ENCODE results near the gene TGFBI.
A peak's percentile ranks its signal among the peaks of the same experiment; 100 is the strongest.

The TGFBI gene

DNA sequence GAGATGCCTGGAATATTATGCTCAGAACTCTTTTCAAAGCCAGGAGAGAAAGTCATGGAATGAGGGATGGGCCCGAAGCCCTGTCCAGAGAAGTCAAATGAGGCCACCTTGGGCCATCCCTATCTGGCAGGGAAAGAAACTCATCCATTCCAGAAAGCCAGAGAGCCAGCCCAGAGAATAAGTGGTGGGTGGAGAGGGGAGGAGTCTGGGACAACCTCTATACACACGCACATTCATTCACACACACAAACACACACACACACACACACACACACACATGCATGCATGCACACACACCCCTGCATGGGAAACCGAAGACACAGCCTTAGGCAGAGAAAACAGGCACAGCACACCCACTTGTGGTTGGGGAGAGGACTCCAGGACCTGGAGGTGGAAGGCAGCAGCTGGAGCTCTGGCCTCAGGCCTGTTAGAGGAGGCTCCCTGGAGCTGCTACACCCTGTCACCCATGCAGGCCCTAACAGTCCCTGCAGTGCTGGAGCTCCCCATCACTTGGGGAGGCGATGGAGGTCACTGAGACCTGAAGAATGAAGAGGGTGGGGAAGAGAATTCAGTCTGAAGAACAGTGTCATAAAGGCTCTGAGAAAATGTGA, 38.0 kb downstream of the TGFBI start:
- Histone ChIP-seq H3K9ac (ENCODE audit: low read length in 5 of 5) (no peak overlapping the region), H3K4me3 (ENCODE audit: low read depth in 1 of 5, low read length in 5 of 5) (no peak overlapping the region)

GRCh38 chr5:136067422-136067821, 38.6 kb downstream of the TGFBI start:
- Histone ChIP-seq H3K9ac (ENCODE audit: low read length in 5 of 5) (no peak overlapping the region), H3K9me3 (ENCODE audit: control insufficient read depth in 5 of 5, low read length in 5 of 5) (no peaks in the 10 kb centered on the region), H3K27ac (ENCODE audit: low read depth, low read length) (no peak overlapping the region)

More for the DNA sequence above, 38.0 kb downstream of the TGFBI start:
- Histone ChIP-seq H3K9me3 (ENCODE audit: control insufficient read depth in 5 of 5, low read length in 5 of 5) (no peaks in the 10 kb centered on the region), H3K27ac (ENCODE audit: low read depth, low read length) (no peak overlapping the region), H3K4me1 (ENCODE audit: control insufficient read depth in 5 of 5, insufficient read depth in 5 of 5, low read length in 5 of 5) (peaks cover 8 to 18% (median 15%) of the 10 kb centered on the region in 5 donors), H3K36me3 (ENCODE audit: control insufficient read depth in 5 of 5, insufficient read depth in 5 of 5, low read length in 5 of 5) (peaks cover 0 to 27% (median 2%) of the 10 kb centered on the region in 5 donors), H3K27me3 (ENCODE audit: control insufficient read depth in 5 of 5, insufficient read depth in 4 of 5, low read length in 5 of 5) (no peaks in the 10 kb centered on the region)

GRCh38 chr5:136070486-136071285, 41.9 kb downstream of the TGFBI start:
- Histone ChIP-seq H3K36me3 (ENCODE audit: control insufficient read depth in 5 of 5, insufficient read depth in 5 of 5, low read length in 5 of 5) (no peaks in the 10 kb centered on the region), H3K9me3 (ENCODE audit: control insufficient read depth in 5 of 5, low read length in 5 of 5) (no peaks in the 10 kb centered on the region), H3K4me3 (ENCODE audit: low read depth in 1 of 5, low read length in 5 of 5) (no peak overlapping the region), H3K4me1 (ENCODE audit: control insufficient read depth in 5 of 5, insufficient read depth in 5 of 5, low read length in 5 of 5) (peaks cover 8 to 21% (median 15%) of the 10 kb centered on the region in 5 donors), H3K27ac (ENCODE audit: low read depth, low read length) (no peak overlapping the region), H3K9ac (ENCODE audit: low read length in 5 of 5) (no peak overlapping the region), H3K27me3 (ENCODE audit: control insufficient read depth in 5 of 5, insufficient read depth in 4 of 5, low read length in 5 of 5) (no peaks in the 10 kb centered on the region)

More at GRCh38 chr5:136067422-136067821, 38.6 kb downstream of the TGFBI start:
- no peak overlapping the region for H3K4me3 ChIP-seq (ENCODE audit: low read depth in 1 of 5, low read length in 5 of 5)
- H3K4me1 ChIP-seq (ENCODE audit: control insufficient read depth in 5 of 5, insufficient read depth in 5 of 5, low read length in 5 of 5), result peaks cover 8 to 21% (median 15%) of the 10 kb centered on the region in 5 donors
- no peaks in the 10 kb centered on the region for H3K27me3 ChIP-seq (ENCODE audit: control insufficient read depth in 5 of 5, insufficient read depth in 4 of 5, low read length in 5 of 5)
- H3K36me3 ChIP-seq (ENCODE audit: control insufficient read depth in 5 of 5, insufficient read depth in 5 of 5, low read length in 5 of 5), result peaks cover 0 to 20% (median 0%) of the 10 kb centered on the region in 5 donors

- no peaks in the 10 kb centered on the region for H3K36me3 ChIP-seq (ENCODE audit: control insufficient read depth in 5 of 5, insufficient read depth in 5 of 5, low read length in 5 of 5)
- no peak overlapping the region for H3K9ac ChIP-seq (ENCODE audit: low read length in 5 of 5)
- H3K27ac ChIP-seq (ENCODE audit: low read depth, low read length), result no peak overlapping the region
- H3K4me1 ChIP-seq (ENCODE audit: control insufficient read depth in 5 of 5, insufficient read depth in 5 of 5, low read length in 5 of 5), result peaks cover 0 to 16% (median 0%) of the 10 kb centered on the region in 5 donors
- H3K27me3 ChIP-seq (ENCODE audit: control insufficient read depth in 5 of 5, insufficient read depth in 4 of 5, low read length in 5 of 5), result no peaks in the 10 kb centered on the region
- no peak overlapping the region for H3K4me3 ChIP-seq (ENCODE audit: low read depth in 1 of 5, low read length in 5 of 5)
- H3K9me3 ChIP-seq (ENCODE audit: control insufficient read depth in 5 of 5, low read length in 5 of 5), result no peaks in the 10 kb centered on the region
These were observed 45.1 kb downstream of the TGFBI start for GRCh38 chr5:136073714-136074529.

- H3K9ac ChIP-seq (ENCODE audit: low read length in 5 of 5), result no peak overlapping the region
- H3K36me3 ChIP-seq (ENCODE audit: control insufficient read depth in 5 of 5, insufficient read depth in 5 of 5, low read length in 5 of 5), result no peaks in the 10 kb centered on the region
- H3K27ac ChIP-seq (ENCODE audit: low read depth, low read length), result no peak overlapping the region
- no peaks in the 10 kb centered on the region for H3K27me3 ChIP-seq (ENCODE audit: control insufficient read depth in 5 of 5, insufficient read depth in 4 of 5, low read length in 5 of 5)
- H3K9me3 ChIP-seq (ENCODE audit: control insufficient read depth in 5 of 5, low read length in 5 of 5), result no peaks in the 10 kb centered on the region
- peaks cover 0 to 22% (median 9%) of the 10 kb centered on the region in 5 donors for H3K4me1 ChIP-seq (ENCODE audit: control insufficient read depth in 5 of 5, insufficient read depth in 5 of 5, low read length in 5 of 5)
- H3K4me3 ChIP-seq (ENCODE audit: low read depth in 1 of 5, low read length in 5 of 5), result no peak overlapping the region
These were observed 46.7 kb downstream of the TGFBI start for GRCh38 chr5:136075466-136075891.

GRCh38 chr5:136076067-136076466, 47.3 kb downstream of the TGFBI start:
- Histone ChIP-seq H3K9me3 (ENCODE audit: control insufficient read depth in 5 of 5, low read length in 5 of 5) (no peaks in the 10 kb centered on the region), H3K4me3 (ENCODE audit: low read depth in 1 of 5, low read length in 5 of 5) (no peak overlapping the region), H3K4me1 (ENCODE audit: control insufficient read depth in 5 of 5, insufficient read depth in 5 of 5, low read length in 5 of 5) (peaks cover 0 to 21% (median 9%) of the 10 kb centered on the region in 5 donors), H3K27ac (ENCODE audit: low read depth, low read length) (no peak overlapping the region), H3K36me3 (ENCODE audit: control insufficient read depth in 5 of 5, insufficient read depth in 5 of 5, low read length in 5 of 5) (no peaks in the 10 kb centered on the region), H3K9ac (ENCODE audit: low read length in 5 of 5) (no peak overlapping the region), H3K27me3 (ENCODE audit: control insufficient read depth in 5 of 5, insufficient read depth in 4 of 5, low read length in 5 of 5) (no peaks in the 10 kb centered on the region)

DNA sequence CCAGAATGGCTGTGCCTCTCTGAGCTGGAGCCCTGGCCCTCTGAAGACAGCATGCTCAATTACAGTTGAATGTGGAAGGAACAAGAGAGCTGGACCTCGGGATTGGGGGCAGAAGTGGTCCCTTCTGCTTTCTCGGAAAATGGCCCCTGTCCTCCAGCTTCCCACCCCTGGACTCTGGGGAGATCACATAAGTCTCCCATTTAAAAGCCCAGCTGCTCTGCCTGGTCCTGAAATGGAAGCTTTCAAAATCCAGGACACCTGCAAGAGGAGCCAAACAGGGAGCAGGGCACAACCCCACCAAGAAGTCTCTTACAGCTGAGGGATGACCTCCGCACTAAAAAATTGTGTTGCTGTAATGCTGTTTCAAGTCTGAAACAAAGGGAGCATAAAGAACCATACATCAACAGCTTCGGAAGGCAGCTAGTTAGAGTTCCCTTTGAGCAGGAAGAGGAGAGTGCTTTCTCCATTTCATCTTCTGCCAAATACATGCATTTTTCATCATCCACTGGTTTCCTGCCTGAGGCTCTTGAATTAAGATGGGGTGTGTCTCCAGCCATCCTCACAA, 48.2 kb downstream of the TGFBI start:
- peaks cover 0 to 20% (median 10%) of the 10 kb centered on the region in 5 donors for H3K4me1 ChIP-seq (ENCODE audit: control insufficient read depth in 5 of 5, insufficient read depth in 5 of 5, low read length in 5 of 5)
- no peaks in the 10 kb centered on the region for H3K9me3 ChIP-seq (ENCODE audit: control insufficient read depth in 5 of 5, low read length in 5 of 5)
- no peak overlapping the region for H3K9ac ChIP-seq (ENCODE audit: low read length in 5 of 5)
- H3K4me3 ChIP-seq (ENCODE audit: low read depth in 1 of 5, low read length in 5 of 5), result no peak overlapping the region
- no peaks in the 10 kb centered on the region for H3K27me3 ChIP-seq (ENCODE audit: control insufficient read depth in 5 of 5, insufficient read depth in 4 of 5, low read length in 5 of 5)
- no peak overlapping the region for H3K27ac ChIP-seq (ENCODE audit: low read depth, low read length)
- no peaks in the 10 kb centered on the region for H3K36me3 ChIP-seq (ENCODE audit: control insufficient read depth in 5 of 5, insufficient read depth in 5 of 5, low read length in 5 of 5)

DNA sequence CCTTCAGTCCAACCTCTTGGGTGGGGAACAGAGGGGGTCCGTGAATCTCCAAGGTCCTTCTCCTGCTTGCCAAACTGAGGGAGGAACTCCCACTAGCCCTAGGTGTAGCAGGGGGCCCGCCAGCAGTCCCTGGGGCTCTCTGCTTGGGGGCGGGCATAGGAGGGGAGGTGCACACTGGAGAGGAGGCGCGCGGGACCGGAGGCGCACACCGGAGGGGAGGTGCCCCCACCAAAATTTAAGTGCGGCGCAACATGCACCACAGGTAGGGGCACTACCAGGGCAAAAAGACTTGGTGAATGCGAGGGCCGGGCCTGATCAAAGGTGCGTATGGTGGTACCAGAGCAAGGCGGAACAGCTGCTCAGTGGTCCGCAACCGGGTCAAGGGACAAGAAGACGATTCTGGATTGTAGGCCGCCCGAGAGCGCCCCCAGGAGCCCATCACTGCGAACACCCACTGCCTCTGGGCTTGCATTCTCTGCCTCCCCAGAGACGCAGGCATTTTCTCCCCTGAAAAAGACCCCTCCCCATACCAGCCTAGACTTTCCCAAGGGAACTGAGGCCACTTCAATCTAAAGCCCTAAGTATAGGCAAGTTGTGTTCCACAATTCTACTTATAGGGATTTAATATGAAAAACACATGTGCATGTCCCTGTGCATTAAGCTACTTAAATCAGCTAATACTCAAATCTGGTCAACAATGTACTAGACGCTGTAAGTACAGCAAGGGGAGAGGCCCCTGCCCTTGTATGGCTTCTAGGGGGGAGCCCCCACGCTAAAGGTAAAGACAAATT, 50.6 kb downstream of the TGFBI start:
- Histone ChIP-seq H3K4me1 (ENCODE audit: control insufficient read depth in 5 of 5, insufficient read depth in 5 of 5, low read length in 5 of 5) (peaks cover 3 to 27% (median 15%) of the 10 kb centered on the region in 5 donors), H3K9ac (ENCODE audit: low read length in 5 of 5) (peak overlapping the region in 2 of 5 donors; percentile 50 to 51), H3K27me3 (ENCODE audit: control insufficient read depth in 5 of 5, insufficient read depth in 4 of 5, low read length in 5 of 5) (no peaks in the 10 kb centered on the region), H3K36me3 (ENCODE audit: control insufficient read depth in 5 of 5, insufficient read depth in 5 of 5, low read length in 5 of 5) (no peaks in the 10 kb centered on the region), H3K9me3 (ENCODE audit: control insufficient read depth in 5 of 5, low read length in 5 of 5) (no peaks in the 10 kb centered on the region), H3K27ac (ENCODE audit: low read depth, low read length) (no peak overlapping the region), H3K4me3 (ENCODE audit: low read depth in 1 of 5, low read length in 5 of 5) (peak overlapping the region in 4 of 5 donors; percentile 47 to 61 (median 60))

GRCh38 chr5:136080113-136080482, 51.3 kb downstream of the TGFBI start:
- H3K9me3 ChIP-seq (ENCODE audit: control insufficient read depth in 5 of 5, low read length in 5 of 5), result no peaks in the 10 kb centered on the region
- H3K4me3 ChIP-seq (ENCODE audit: low read depth in 1 of 5, low read length in 5 of 5), result peak overlapping the region; percentile 47 to 70 (median 60)
- H3K36me3 ChIP-seq (ENCODE audit: control insufficient read depth in 5 of 5, insufficient read depth in 5 of 5, low read length in 5 of 5), result no peaks in the 10 kb centered on the region
- H3K27me3 ChIP-seq (ENCODE audit: control insufficient read depth in 5 of 5, insufficient read depth in 4 of 5, low read length in 5 of 5), result no peaks in the 10 kb centered on the region
- H3K4me1 ChIP-seq (ENCODE audit: control insufficient read depth in 5 of 5, insufficient read depth in 5 of 5, low read length in 5 of 5), result peaks cover 3 to 34% (median 15%) of the 10 kb centered on the region in 5 donors
- peak overlapping the region in 2 of 5 donors; percentile 50 to 51 for H3K9ac ChIP-seq (ENCODE audit: low read length in 5 of 5)
- H3K27ac ChIP-seq (ENCODE audit: low read depth, low read length), result no peak overlapping the region
